HL-60 (cell line): ENCODE results near the gene NARF.

Experiments
- DNase-seq, 2 experiments: peaks; one replicate each; pipeline ENCODE4 v3.0.0-alpha.2; 2010 to 2020; ENCODE audit warnings: low read depth in 1 of 2, low spot score in 1 of 2
- H3K27ac ChIP-seq: fragments of 250-450 bp; sonication (Bioruptor Pico); replicated peaks from 2 replicates; pipeline ENCODE4 v1.5.1; 2020; ENCODE audit warnings: mild to moderate bottlenecking, moderate library complexity
- H3K27me3 ChIP-seq: fragments of 250-450 bp; sonication (Bioruptor Pico); 2 replicates; pipeline ENCODE4 v1.5.1; 2021; ENCODE audit warnings: mild to moderate bottlenecking, moderate library complexity; ENCODE audit not compliant: insufficient read depth, poor library complexity, severe bottlenecking
- H3K4me3 ChIP-seq: replicated peaks from 2 replicates; pipeline ENCODE4 v1.5.1; 2011; ENCODE audit warnings: mild to moderate bottlenecking, control low read depth, low read length; ENCODE audit not compliant: insufficient read depth
- GABPA ChIP-seq: IDR thresholded peaks from 2 replicates; pipeline ENCODE4 v1.6.1; 2012; ENCODE audit warnings: low read depth
- POLR2AphosphoS5 ChIP-seq: IDR thresholded peaks from 2 replicates; pipeline ENCODE4 v1.6.1; 2012; ENCODE audit warnings: low read depth
- SPI1 ChIP-seq: IDR thresholded peaks from 2 replicates; pipeline ENCODE4 v1.6.1; 2012; ENCODE audit warnings: low read depth, mild to moderate bottlenecking, borderline replicate concordance
- TF ChIP-seq, protein P1 (sequence below): IDR thresholded peaks from one replicate; pipeline ENCODE4 v1.5.1; 2011; ENCODE audit warnings: low read length, control low read depth, inconsistent platforms; ENCODE audit not compliant: insufficient read depth
- TF ChIP-seq, protein P2 (sequence below): IDR thresholded peaks from 2 replicates; pipeline ENCODE4 v1.6.1; 2012; ENCODE audit warnings: low read depth; ENCODE audit not compliant: insufficient replicate concordance

NARF gene

DNA sequence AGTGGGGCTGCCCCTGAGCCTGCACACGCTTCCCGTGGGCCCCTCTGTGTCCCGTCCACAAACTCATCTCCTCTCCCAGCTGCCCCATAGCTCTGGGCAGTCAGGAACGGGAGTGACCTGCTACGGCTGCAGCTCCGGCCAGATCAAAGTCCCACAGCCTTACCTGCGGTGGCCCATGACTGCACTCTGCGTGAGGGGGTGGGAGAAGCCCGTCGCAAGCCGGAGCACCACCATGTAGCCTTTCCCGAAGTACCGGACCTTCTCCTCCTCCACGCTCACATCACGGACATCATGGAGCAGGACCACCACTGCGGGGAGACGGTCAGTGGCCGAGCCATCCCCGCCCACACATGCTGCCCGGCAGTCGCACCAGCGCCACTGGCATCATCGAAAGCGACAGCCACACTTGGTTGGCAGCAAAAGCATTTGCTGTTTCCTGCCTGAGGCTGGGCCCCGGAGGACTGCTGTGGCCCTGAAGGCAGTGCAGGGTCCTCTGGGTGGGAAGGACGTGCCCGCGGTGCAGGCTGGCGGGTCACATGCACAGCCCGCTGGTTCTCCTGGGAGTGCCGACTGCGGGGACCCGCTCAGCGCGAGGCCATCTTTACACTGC lies 14.2 kb upstream of the NARF start:
- H3K4me3 ChIP-seq = no peak overlapping the region
- no peak overlapping the region for H3K27ac ChIP-seq
- TF ChIP-seq SPI1 (no peak), POLR2AphosphoS5 (no peak; the same call in 1 of the 2 replicates), GABPA (no peak)
- TF ChIP-seq, protein P1, sequence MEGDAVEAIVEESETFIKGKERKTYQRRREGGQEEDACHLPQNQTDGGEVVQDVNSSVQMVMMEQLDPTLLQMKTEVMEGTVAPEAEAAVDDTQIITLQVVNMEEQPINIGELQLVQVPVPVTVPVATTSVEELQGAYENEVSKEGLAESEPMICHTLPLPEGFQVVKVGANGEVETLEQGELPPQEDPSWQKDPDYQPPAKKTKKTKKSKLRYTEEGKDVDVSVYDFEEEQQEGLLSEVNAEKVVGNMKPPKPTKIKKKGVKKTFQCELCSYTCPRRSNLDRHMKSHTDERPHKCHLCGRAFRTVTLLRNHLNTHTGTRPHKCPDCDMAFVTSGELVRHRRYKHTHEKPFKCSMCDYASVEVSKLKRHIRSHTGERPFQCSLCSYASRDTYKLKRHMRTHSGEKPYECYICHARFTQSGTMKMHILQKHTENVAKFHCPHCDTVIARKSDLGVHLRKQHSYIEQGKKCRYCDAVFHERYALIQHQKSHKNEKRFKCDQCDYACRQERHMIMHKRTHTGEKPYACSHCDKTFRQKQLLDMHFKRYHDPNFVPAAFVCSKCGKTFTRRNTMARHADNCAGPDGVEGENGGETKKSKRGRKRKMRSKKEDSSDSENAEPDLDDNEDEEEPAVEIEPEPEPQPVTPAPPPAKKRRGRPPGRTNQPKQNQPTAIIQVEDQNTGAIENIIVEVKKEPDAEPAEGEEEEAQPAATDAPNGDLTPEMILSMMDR = no peak
- TF ChIP-seq, protein P2, sequence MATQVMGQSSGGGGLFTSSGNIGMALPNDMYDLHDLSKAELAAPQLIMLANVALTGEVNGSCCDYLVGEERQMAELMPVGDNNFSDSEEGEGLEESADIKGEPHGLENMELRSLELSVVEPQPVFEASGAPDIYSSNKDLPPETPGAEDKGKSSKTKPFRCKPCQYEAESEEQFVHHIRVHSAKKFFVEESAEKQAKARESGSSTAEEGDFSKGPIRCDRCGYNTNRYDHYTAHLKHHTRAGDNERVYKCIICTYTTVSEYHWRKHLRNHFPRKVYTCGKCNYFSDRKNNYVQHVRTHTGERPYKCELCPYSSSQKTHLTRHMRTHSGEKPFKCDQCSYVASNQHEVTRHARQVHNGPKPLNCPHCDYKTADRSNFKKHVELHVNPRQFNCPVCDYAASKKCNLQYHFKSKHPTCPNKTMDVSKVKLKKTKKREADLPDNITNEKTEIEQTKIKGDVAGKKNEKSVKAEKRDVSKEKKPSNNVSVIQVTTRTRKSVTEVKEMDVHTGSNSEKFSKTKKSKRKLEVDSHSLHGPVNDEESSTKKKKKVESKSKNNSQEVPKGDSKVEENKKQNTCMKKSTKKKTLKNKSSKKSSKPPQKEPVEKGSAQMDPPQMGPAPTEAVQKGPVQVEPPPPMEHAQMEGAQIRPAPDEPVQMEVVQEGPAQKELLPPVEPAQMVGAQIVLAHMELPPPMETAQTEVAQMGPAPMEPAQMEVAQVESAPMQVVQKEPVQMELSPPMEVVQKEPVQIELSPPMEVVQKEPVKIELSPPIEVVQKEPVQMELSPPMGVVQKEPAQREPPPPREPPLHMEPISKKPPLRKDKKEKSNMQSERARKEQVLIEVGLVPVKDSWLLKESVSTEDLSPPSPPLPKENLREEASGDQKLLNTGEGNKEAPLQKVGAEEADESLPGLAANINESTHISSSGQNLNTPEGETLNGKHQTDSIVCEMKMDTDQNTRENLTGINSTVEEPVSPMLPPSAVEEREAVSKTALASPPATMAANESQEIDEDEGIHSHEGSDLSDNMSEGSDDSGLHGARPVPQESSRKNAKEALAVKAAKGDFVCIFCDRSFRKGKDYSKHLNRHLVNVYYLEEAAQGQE = no peak
- no peak for DNase-seq
- H3K27me3 ChIP-seq = no peaks in the 10 kb centered on the region

DNA sequence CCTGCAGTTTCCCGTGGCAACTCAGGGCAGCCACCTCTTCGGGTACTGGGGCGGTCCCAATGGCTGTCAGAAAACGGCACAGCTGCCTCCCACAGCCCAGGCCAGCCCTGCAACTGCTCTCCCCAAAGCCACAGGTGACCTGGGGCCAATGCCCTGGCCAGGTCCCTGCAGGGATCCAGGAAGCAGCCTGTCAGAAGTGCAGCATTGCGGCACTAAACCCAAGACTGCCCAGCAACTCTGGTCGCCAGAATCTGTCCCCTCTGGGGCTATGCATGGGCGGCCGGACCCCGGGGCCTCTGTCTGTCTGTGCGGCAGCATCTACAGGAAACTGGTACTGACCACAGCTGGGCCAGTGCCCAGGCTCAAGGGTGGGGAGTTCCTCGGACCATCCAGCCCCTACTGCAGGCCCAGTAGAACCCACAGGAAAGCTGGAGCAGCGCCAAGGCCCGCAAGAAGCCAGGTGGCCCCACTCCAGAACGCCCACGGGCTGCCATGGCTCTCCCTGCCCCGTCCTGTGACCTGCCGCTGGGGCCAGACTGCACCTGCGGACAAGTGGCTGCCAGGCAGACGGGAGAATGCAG lies 13.5 kb upstream of the NARF start:
- TF ChIP-seq SPI1 (no peak), POLR2AphosphoS5 (no peak), GABPA (no peak)
- TF ChIP-seq, protein P1 = no peak
- TF ChIP-seq, protein P2 = no peak
- H3K27ac ChIP-seq = no peak overlapping the region
- DNase-seq = no peak

DNA sequence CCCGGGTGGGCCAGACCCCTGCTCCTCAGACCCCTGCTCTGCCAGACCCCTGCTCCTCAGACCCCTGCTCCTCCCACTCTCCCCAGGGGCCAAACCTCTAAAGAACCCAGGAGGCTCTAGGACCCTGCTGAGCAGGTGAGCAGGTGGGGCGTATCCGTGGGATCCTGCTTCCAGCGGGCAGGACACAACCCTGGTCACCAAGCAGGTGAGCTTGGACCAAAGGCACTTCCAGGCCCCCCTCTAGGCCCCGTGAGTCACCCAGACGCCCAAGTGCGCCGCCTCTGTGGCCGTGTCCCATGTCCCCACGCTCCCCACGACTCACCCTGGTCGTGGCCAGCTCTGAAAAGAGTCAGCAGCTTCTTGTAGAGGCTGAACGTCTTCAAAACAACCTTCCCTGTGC lies 13.0 kb upstream of the NARF start:
- Histone ChIP-seq H3K27ac (no peak overlapping the region), H3K4me3 (no peak overlapping the region), H3K27me3 (no peaks in the 10 kb centered on the region)
- TF ChIP-seq, protein P2 = no peak
- no peak for TF ChIP-seq POLR2AphosphoS5
- TF ChIP-seq GABPA = no peak
- no peak for TF ChIP-seq SPI1
- TF ChIP-seq, protein P1 = no peak
- no peak for DNase-seq

More for the DNA sequence above, 13.5 kb upstream of the NARF start:
- H3K4me3 ChIP-seq = no peak overlapping the region
- H3K27me3 ChIP-seq = no peaks in the 10 kb centered on the region
